Thyroid gland (tissue), 4 donors: ENCODE data around the gene ANKRD6.

Source experiments
- CTCF ChIP-seq, 6 experiments: fragments of 200-600 bp in 3 of 6; fragments of 450-650 bp in 3 of 6; sonication (generic) in 3 of 6; IDR thresholded peaks; one replicate each; pipeline ENCODE4 v1.5.1; 2016 to 2019; ENCODE audit warnings: antibody characterized with exemption in 6 of 6, mild to moderate bottlenecking in 2 of 6, inconsistent platforms in 1 of 6, moderate library complexity in 1 of 6
- POLR2A ChIP-seq, 2 donors: fragments of 450-650 bp; IDR thresholded peaks; one replicate each; pipeline ENCODE4 v1.6.1; 2017; ENCODE audit warnings: antibody characterized with exemption in 2 of 2, mild to moderate bottlenecking in 2 of 2, moderate library complexity in 1 of 2

- TF ChIP-seq CTCF (IDR thresholded peaks at IDR 0.05) (no peak), POLR2A (IDR thresholded peaks at IDR 0.05) (no peak)
These were observed 3.3 kb downstream of the ANKRD6 start for GRCh38 chr6:89436226-89436625.
